LHCN-M2 (cell line): ENCODE results near the gene ZP1. TPM values are rescaled to one million over a fixed set of nuclear protein-coding genes. Genes with fewer than 3 reads are reported as not detected.

Experiments
- DNase-seq: peaks from one replicate; pipeline ENCODE4 v3.0.0-alpha.2; 2012; ENCODE audit warnings: low read depth
- total RNA-seq: library from RNA; depleted of rRNA; stranded (reverse); fragments of >200 nt; gene quantifications from 2 replicates; pipeline ENCODE4 v1.2.3, GENCODE V29; 2014

The ZP1 gene
- total RNA-seq, 1 experiment from 2014 or later, result 0.57 TPM

- no peak for DNase-seq
Measured at GRCh38 chr11:60875366-60876167, 8.2 kb downstream of the ZP1 start.

- no peak for DNase-seq
Measured at GRCh38 chr11:60876168-60876485, 8.8 kb downstream of the ZP1 start.

GRCh38 chr11:60878245-60879101 is 11.1 kb downstream of the ZP1 start:
- no peak for DNase-seq

- no peak for DNase-seq
Measured at GRCh38 chr11:60879104-60879503, 11.8 kb downstream of the ZP1 start.

- no peak for DNase-seq
Measured at GRCh38 chr11:60879971-60880588, 12.7 kb downstream of the ZP1 start.

- DNase-seq, result no peak
Measured at GRCh38 chr11:60880643-60881282, 13.4 kb downstream of the ZP1 start.

DNA sequence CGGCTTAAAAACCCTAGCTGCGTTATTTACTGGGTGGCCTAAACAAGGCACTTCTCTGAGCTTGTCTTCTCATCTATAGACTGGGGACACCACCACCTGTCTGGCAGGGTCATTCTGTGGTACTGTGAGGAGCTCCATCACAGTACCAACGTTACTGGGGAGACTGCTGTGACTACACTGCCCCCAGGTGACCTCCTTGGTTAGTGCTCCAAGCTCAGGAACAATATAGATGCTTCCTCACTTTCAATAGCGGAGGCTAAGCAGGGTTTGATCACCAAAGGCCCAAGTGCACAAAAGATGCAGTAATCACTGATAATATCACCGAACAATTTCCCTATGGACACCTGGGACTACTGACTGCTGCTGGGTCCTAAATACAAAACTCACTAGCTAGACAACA is 20.2 kb downstream of the ZP1 start:
- peak; percentile 55 for DNase-seq

DNA sequence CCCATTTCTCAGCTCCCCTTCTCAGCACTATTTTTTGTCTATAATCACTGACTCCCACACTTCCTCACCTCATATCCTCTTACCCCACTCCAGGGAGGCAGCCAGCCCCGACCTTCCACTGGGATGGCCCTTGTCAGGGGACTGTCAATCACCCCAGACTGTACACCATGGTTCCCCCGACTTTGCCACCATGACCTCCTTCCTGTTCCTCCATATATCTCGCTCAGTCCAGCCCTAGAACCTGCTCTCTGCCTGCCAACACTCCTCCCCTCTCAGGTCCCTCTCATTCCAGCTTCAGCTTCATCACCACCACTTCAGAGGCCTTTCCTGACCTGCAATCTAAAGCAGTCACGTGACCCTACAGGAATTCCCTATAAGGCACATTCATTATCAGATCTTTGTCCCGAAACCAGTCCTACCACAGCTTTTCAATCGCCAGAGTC is 22.5 kb downstream of the ZP1 start:
- no peak for DNase-seq

DNA sequence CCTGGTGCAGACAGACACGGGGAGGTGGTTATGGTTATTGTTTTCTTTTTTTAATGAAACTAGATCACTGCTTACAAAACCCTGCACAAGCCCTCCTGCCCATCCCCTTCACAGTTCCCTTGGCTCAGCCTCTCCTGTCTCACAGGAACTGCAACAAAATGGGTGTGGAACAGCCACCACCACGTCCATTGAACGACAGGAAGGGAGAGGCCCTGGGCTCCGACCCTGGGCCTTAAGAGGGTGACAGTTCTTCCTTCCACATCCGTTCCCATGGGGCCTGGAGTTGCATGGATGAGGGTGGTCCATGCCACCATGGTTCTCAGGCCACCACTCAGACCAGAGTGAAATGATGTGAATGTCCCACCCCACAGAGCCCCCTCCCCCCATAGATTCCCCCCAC is 23.4 kb downstream of the ZP1 start:
- DNase-seq, result no peak

DNA sequence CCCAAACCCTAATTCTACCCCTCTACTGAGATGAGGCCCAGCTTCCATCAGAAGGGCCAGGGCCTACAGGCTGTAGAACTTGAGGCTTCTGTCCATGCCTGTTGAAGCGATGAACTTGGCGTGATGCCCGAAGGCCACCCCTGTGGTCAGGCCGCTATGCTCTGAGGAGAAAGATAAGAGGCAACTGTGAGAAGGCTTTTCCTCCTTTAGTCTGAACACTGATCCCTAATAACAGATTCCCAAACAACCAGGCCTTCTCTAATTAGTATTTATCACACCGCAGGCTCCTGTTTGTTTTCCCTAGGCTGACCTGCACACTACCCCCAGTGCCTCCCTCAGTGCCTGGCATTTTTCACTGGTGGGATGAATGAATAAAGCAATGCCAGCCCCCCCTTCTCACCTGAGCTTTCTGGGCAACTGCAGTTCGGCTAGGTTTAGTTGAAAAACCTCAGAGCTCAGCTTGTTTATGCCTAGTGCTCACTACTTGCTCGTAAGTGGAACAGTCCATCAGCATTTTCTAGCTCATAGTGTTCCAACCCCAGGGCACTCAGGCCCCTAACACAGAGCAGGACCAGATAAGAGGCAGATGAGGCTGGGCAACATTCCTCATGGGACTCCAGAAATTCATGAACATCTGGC is 23.9 kb downstream of the ZP1 start:
- DNase-seq, result no peak

DNA sequence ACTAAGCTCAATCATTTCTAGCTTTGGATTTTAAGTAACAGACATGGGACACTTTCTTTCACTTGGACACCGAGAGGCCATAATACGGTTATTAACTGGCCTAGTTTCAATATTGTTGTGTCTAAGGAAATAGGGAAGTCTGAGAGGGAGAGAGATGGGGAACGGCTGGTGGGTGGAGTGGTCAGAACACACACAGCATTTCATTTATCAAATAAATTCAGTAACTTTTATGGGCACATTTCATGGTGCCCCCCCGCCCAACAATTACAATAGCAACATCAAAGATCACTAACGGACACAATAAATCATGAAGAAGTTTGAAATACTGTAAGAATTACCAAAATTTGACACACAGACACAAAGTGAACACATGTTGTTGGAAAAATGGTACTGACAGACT is 28.3 kb downstream of the ZP1 start:
- no peak for DNase-seq

GRCh38 chr11:60897496-60897895 is 30.2 kb downstream of the ZP1 start:
- DNase-seq, result no peak

GRCh38 chr11:60899046-60899936 is 31.9 kb downstream of the ZP1 start:
- DNase-seq, result peak; percentile 69

GRCh38 chr11:60899977-60900376 is 32.6 kb downstream of the ZP1 start:
- DNase-seq, result no peak

DNA sequence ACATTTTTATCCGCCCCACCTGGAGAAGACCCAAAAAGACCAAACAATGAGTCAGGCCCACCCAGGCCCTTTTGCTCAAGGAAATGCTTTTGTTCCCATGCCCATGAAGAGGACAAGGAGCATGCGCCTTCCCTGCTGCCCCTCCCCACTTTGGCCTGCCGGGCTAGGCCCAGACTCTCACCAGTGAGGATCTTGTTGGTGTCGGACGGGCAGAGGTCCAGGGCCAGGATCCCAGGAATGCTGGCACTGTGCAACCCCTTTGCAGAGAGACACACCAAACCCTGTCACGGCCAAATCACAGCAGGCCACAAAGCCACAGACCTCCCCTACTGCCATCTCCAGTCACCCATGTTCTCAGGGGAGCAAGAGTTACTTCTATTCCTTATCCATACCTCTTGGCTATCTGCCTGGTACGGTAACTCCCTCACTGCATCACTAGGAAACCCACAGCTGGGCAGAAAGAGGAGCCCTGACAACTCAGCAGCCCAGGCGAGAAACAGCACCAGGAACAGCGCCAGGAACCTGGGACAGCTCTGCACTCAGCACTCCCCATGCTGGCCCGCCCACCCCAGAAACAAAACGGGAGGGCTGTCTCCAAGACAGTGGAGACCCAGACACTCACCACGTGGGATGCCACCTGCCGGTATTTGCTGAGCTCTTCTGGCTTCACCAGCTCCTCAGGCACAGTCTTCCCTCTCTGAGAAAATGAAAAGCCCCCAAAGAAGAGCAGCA is 33.5 kb downstream of the ZP1 start:
- DNase-seq, result no peak

DNA sequence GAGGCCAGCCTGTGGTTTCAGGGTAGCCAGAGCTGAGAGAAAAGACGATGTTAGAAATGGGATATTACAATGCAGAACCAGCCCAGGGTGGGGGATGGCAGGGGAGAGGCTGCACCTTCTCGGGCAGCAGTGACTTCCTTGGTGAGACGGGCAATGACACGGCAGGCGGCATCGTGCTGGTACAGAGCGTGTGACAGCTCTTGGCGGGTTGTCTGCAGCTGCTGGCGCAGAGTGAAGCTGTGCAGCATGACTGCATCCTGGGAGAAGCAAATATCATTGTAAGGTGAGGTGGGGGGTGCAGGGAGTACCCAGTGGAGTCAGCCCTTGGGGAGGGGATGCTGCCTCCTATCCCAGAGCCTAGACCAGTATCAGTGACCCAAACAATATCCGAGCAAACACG is 35.3 kb downstream of the ZP1 start:
- no peak for DNase-seq

GRCh38 chr11:60905047-60905446 is 37.7 kb downstream of the ZP1 start:
- no peak for DNase-seq

DNA sequence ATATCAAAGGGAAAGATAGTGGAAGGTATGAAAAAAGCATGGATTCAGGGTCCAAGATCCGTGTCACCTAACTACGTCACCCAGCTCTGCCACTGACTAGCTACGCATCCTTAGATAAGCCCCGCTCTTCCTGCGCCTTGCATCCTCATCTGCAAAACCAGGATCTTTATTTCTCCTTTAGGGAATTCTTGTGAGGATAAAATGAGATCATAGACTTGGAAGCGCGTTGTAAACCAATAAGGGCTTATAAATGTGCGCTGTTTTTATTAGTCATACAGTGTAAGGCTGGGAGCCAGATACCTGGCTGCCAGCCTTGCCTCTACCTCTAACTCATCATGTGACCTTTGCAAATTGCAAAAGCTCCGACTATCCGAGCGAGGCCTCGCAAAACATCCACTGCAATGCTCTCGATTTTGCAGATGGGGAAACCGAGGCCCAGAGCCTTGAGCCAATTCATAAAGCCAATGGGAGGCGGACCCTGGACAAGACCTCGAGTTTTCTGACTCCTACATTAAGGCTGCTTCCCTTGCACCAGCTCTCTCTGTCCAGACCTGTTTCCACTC is 38.3 kb downstream of the ZP1 start:
- DNase-seq, result peak; percentile 37
